Measurements from ENCODE around the gene C9orf50. TPM values are rescaled to one million over a fixed set of nuclear protein-coding genes. Genes with fewer than 3 reads are reported as not detected.
A peak's percentile ranks its signal among the peaks of the same experiment; 100 is the strongest.

C9orf50 gene
- total RNA-seq, 1 experiment from 2014 or later: not detected

GRCh38 chr9:129575818-129576217, 45.1 kb downstream of the C9orf50 start:
- TF ChIP-seq CTCF (IDR thresholded peaks at IDR 0.05): no peak
- peak; percentile 11; the same call in 1 of the 2 replicates for TF ChIP-seq TCF7L2 (IDR thresholded peaks at IDR 0.05; ENCODE audit: low read depth, low read length)
- H3K4me3 ChIP-seq (ENCODE audit: low read depth in 2 of 2, low read length in 2 of 2): no peak overlapping the region
- no peaks in the 10 kb centered on the region for H3K27me3 ChIP-seq (ENCODE audit: control insufficient read depth, insufficient read depth, low read length)
- H3K36me3 ChIP-seq (ENCODE audit: control insufficient read depth, insufficient read depth, low read length): no peaks in the 10 kb centered on the region
- intact Hi-C loops (cut with micrococcal nuclease; ENCODE audit: unreplicated experiment): no loop called here
- CTCF ChIA-PET: interaction anchor here (0.6 kb wide), 1 partner anchor 28 kb away, joined by 3 read pairs; no protein-coding TSS in a partner anchor
- peaks cover under 1% of the 10 kb centered on the region for H3K4me1 ChIP-seq (ENCODE audit: control insufficient read depth, insufficient read depth, low read length)
- H3K9me3 ChIP-seq (ENCODE audit: control insufficient read depth, insufficient read depth, low read depth, low read length): no peaks in the 10 kb centered on the region
- ATAC-seq (peak; percentile 55), DNase-seq (ENCODE audit: low read depth, low spot score) (no peak)
- in situ Hi-C loops (cut with HindIII; ENCODE audit: low pct_unique_long_range_greater_than_20kb, low sequenced_read_pairs): no loop called here
- H3K27ac ChIP-seq (ENCODE audit: low read length): no peak overlapping the region
- POLR2A ChIA-PET: no interaction called here
- BruUV-seq (replicated peaks): no TSS peak

GRCh38 chr9:129574911-129575585, 45.9 kb downstream of the C9orf50 start:
- Histone ChIP-seq H3K36me3 (ENCODE audit: control insufficient read depth, insufficient read depth, low read length) (no peaks in the 10 kb centered on the region), H3K27ac (ENCODE audit: low read length) (no peak overlapping the region), H3K4me1 (ENCODE audit: control insufficient read depth, insufficient read depth, low read length) (peaks cover 6% of the 10 kb centered on the region), H3K4me3 (ENCODE audit: low read depth in 2 of 2, low read length in 2 of 2) (no peak overlapping the region), H3K27me3 (ENCODE audit: control insufficient read depth, insufficient read depth, low read length) (no peaks in the 10 kb centered on the region), H3K9me3 (ENCODE audit: control insufficient read depth, insufficient read depth, low read depth, low read length) (no peaks in the 10 kb centered on the region)
- DNase-seq (ENCODE audit: low read depth, low spot score) (no peak), ATAC-seq (no peak)
- intact Hi-C loops (cut with micrococcal nuclease; ENCODE audit: unreplicated experiment) (no loop called here), in situ Hi-C loops (cut with HindIII; ENCODE audit: low pct_unique_long_range_greater_than_20kb, low sequenced_read_pairs) (no loop called here)
- no TSS peak for BruUV-seq (replicated peaks)
- ChIA-PET POLR2A (no interaction called here), CTCF (interaction anchor here (0.6 kb wide), 1 partner anchor 28 kb away, joined by 3 read pairs; no protein-coding TSS in a partner anchor)
- TF ChIP-seq CTCF (IDR thresholded peaks at IDR 0.05) (no peak), SIN3A (IDR thresholded peaks at IDR 0.05; ENCODE audit: borderline replicate concordance, insufficient read depth, low read depth, low read length) (no peak), TCF7L2 (IDR thresholded peaks at IDR 0.05; ENCODE audit: low read depth, low read length) (no peak), POLR2AphosphoS5 (IDR thresholded peaks at IDR 0.05; ENCODE audit: low read depth, low read length) (no peak), REST (IDR thresholded peaks at IDR 0.05; ENCODE audit: insufficient read depth in 1 of 2, low read depth in 2 of 2, low read length in 1 of 2) (no peak)

All from Panc1 (cell line).